Keratinocyte (primary cell): ENCODE data around the gene CS.

Experiments
- EZH2 ChIP-seq: IDR thresholded peaks from one replicate; pipeline ENCODE4 v1.6.1; 2012; ENCODE audit warnings: inconsistent platforms, mild to moderate bottlenecking, low read length, moderate library complexity
- TF ChIP-seq, protein P1 (sequence below), 3 experiments: IDR thresholded peaks in 1 of 3; conservative IDR thresholded peaks in 1 of 3; optimal IDR thresholded peaks in 1 of 3; 2 replicates in 2 of 3; 3 replicates in 1 of 3; pipeline versions ENCODE3 to v1.5.1; 2011; ENCODE audit warnings: low read length in 3 of 3, mild to moderate bottlenecking in 3 of 3, moderate library complexity in 2 of 3, control low read depth in 1 of 3, inconsistent platforms in 1 of 3; ENCODE audit not compliant: insufficient read depth in 2 of 3; ENCODE audit errors: extremely low read depth in 1 of 3

DNA sequence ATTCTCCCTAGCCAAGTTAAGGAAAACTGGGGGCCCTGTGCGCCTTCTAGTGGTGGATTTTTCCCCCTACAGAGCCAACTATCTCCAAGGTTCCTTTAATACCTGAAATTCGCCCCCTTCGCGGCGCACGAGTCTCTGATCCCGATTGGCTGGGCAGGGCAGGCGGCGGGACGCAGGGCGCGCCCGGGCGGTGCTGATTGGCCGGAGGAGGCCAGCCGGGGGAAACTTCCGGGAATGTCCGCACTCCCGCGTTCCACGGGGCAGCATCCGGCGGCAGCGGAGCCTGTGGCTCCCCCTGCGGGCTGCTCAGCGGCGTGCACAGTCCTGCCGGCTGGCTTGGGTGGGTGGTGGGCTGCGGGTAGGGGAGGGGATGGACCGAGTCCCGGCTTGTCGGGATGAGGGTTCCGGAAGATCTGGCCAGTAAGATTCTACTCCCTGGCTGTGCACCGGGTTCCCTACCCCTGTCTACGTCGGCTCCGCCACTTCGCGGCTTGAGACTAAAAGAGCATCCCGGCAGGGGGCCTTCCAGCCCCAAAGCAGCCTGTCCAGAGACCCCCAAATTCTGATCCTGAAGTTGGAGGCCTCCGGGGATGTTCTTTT lies 75.9 kb downstream of the CS start, which contains the start of gene NABP2:
- TF ChIP-seq, protein P1, sequence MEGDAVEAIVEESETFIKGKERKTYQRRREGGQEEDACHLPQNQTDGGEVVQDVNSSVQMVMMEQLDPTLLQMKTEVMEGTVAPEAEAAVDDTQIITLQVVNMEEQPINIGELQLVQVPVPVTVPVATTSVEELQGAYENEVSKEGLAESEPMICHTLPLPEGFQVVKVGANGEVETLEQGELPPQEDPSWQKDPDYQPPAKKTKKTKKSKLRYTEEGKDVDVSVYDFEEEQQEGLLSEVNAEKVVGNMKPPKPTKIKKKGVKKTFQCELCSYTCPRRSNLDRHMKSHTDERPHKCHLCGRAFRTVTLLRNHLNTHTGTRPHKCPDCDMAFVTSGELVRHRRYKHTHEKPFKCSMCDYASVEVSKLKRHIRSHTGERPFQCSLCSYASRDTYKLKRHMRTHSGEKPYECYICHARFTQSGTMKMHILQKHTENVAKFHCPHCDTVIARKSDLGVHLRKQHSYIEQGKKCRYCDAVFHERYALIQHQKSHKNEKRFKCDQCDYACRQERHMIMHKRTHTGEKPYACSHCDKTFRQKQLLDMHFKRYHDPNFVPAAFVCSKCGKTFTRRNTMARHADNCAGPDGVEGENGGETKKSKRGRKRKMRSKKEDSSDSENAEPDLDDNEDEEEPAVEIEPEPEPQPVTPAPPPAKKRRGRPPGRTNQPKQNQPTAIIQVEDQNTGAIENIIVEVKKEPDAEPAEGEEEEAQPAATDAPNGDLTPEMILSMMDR (optimal IDR thresholded peaks at IDR 0.05 in 1 of 3, IDR thresholded peaks at IDR 0.05 in 1 of 3, conservative IDR thresholded peaks at IDR 0.05 in 1 of 3; ENCODE audit: extremely low read depth in 1 of 3, insufficient read depth in 2 of 3, low read length in 3 of 3), result peak; percentile 80 to 89 (median 80)
- no peak for TF ChIP-seq EZH2
